Daoy (cell line): Measurements from ENCODE around the gene DDX39B. TPM values are rescaled to one million over a fixed set of nuclear protein-coding genes. Genes with fewer than 3 reads are reported as not detected.
"Not testable (repeated sequence)": the region's sequence is repeated elsewhere in the genome, so short reads cannot be mapped to it uniquely, and the experiment has no call there.

Experiments used
- DNase-seq: peaks from one replicate; pipeline ENCODE4 v3.0.0-alpha.2; 2015; ENCODE audit warnings: low read depth
- total RNA-seq: library from RNA; depleted of rRNA; stranded (reverse); fragments of >200 nt; shearing (Covaris generic); gene quantifications from 2 replicates; pipeline ENCODE4 v1.2.3, GENCODE V29; 2014

DDX39B gene
- total RNA-seq, 1 experiment from 2014 or later, result 762 TPM

DNA sequence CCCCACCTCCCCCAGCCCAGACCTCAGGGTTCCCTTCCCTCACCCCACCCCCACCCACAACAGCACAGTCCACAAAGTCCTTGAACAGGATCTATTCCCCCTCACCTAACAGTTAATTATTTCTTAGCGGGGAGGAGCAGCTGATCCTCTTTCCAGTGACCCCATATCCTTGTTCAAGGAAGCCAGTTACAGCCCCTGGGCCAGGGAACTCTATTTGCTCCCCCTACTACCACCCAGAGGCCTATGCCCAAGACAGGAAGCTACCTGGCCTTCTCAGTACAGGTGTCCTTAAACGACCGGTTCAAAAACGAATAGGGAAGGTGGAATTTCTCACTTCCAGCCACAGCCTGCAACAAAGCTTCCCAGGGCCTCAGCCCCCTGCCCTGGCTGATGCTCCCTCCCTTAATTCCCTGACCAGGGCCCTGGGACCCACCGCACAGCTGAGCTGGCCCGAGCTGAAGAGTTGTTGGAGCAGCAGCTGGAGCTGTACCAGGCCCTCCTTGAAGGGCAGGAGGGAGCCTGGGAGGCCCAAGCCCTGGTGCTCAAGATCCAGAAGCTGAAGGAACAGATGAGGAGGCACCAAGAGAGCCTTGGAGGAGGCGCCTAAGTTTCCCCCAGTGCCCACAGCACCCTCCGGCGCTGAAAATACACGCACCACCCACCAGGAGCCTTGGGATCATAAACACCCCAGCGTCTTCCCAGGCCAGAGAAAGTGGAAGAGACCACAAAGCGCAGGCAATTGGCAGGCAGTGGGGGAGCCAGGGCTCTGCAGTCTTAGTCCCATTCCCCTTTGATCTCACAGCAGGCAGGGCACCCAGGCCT, 12.3 kb downstream of the DDX39B start:
- peak; percentile 27 for DNase-seq

DNA sequence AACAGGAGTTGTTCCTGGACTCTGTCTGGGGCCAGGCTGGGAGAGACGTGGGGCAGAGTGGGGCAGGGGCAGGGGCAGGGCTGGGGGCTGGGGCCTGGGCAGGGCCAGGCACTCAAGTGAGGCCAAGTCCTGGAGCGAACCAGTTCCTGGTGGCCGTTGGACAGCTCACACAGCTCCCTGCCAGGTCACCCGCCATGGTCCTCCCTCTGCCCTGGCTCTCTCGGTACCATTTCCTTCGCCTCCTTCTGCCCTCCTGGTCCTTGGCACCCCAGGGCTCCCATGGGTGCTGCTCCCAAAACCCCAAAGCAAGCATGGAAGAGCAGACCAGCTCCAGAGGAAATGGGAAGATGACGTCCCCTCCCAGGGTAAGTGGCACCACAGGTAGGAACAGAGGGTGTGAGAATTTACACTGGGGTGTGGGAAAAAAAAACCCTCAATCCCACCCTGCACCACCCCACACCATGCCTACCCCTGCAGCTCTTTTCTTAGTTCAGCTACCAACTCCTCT, 12.9 kb downstream of the DDX39B start, which contains the start of gene MCCD1:
TSS of gene MCCD1 (plus strand) at position 142 of the 508 bp plus-strand sequence. CDS start at position 195, 53 bp downstream.
- DNase-seq, result no peak

DNA sequence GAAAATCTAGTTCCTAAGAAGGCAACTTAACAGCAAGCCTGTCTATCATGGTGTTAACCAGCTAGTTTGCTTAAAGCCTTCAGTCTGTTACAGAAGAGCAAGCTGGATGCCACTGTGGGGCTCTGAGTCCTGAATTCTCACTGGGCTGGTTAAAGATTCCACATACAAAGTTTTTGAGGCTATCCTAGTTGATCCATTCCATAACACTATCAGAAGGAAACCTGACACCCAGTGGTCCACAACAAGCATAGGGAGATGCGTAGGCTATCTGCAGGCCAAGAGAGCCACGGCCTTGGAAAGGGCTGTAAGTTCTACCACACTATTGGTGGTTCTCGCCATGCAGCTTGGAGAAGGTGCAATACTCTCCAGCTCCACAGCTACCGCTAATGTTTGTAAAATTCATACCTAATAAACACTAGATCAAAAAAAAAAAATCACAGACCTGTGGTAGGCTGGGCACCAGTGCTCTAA, 13.5 kb downstream of the DDX39B start:
- no peak for DNase-seq

DNA sequence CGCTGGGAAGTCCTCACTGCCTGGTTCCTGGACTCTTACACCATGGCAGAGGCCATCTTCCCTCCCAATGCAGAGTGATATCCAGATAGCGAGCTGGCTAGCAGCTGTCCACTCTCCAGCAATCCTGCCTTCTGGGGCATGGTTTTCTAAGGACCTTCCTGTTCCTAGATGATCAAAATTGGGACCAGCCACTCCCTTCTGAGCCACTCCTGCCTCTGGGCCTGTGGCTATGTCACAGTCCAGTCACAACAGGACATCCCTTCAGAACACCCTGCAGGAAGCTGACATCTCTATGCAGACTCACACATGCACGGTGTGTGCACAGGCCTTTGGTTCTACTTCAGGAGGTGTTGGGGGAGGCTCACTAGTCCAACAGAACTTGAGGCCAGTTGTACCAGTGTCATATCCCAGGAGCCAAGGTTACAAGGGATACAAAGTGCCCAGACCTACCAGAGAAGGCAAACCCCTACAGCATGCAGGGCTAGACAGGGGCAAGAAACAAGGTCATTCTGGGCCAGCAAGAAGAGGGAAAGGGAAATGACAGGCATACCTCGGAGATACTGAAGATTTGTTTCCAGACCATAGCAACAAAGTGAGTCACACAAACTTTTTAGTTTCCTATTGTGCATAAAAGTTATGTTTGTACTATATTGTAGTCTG, 15.7 kb downstream of the DDX39B start:
- DNase-seq, result no peak

DNA sequence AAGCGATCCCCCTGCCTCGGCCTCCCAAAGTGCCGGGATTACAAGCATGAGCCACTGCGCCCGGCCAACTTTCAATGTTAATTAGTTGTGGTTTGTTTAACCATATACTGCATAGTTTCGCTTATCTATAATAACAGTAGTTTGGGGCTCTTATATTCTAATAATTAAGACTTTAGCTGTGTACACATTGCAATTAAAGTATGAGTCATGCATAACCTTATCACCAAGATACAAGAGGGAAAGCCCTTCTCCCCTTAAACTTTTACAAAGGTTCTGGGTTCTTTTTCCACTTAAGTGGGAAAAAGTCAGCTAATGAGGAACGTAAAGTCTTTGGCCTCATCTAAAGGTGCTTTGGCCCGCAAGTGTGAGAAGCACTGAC, 16.3 kb downstream of the DDX39B start:
- DNase-seq, result no peak

DNA sequence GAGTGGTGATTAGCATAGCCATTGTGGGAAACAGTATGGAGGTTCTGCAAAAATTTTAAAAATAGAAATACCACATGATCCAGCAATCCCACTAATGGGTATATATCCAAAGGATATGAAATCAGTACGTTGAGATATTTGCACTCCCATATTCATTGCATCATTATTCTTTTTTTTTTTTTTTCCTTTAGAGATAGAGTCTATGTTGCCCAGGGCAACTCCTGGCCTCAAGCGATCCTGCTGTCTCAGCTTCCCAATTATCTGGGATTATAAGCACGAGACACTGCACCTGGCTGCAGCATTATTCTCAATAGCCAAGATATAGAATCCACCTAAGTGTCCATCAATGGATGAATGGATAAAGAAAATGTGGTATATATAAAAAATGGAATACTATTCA, 20.0 kb downstream of the DDX39B start:
- DNase-seq, result no peak

DNA sequence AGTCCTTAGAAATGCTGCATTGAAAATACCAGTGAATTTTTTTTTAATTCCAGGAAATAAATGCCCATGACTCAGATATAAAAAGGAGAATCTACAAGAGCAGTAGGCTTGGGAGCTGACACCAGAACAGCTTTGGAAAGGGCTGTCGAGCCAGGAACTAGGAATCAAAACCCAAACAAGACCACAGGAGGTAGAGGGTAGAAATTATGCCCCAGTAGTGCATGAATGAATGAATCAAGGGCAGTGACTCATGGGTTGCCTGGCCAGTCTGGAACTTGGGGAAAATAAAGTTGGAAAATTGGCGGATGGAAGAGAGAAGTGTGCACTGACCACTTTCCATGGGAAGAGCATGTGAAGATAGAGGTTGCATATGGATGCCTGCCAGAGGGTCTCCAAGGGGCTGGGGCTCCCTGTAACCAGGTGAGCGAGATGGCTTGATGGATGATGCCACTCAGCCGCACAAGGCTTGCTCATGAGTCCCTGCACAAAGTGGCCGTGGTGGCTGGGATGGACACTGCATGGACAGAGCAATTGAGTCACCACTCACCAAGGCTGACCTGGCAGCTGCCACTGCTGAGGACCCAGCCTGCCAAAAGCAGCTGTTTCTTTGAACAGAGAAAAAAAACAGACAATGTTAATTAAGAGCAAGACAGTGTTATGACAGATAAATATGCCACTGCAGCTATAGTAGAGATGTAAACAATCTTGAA, 28.2 kb downstream of the DDX39B start:
- peak; percentile 54 for DNase-seq

DNA sequence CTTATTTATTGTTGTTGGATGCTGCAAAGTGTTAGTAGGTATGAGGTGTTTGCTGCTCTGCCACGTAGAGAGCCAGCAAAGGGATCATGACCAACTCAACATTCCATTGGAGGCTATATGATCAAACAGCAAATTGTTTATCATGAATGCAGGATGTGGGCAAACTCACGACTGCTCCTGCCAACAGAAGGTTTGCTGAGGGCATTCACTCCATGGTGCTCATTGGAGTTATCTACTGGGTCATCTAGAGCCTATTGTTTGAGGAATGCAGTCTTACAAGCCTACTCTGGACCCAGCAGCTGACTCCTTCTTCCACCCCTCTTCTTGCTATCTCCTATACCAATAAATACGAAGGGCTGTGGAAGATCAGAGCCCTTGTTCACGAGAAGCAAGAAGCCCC, 31.8 kb downstream of the DDX39B start:
- DNase-seq, result no peak

DNA sequence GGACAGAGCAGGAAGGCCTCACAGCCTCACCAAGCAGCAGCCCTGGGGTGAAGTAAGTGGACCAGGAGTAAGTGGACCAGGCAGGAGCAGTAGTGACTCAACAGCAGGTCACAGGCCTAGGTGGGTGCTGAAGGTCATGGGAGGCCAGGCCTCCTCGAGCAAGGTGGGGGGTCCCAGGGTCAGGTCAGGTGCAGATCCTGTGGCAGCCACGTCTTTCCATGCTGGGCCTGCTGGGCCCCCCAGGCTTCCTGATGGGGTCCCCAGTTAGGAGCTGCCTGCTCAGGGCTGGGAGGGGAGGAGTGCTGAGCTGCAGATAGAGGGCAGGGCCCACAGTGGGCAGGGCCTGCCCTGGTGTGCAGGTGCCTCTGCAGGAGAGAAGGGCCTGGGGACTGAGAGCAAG, 32.8 kb downstream of the DDX39B start:
- DNase-seq, result not testable (repeated sequence)

DNA sequence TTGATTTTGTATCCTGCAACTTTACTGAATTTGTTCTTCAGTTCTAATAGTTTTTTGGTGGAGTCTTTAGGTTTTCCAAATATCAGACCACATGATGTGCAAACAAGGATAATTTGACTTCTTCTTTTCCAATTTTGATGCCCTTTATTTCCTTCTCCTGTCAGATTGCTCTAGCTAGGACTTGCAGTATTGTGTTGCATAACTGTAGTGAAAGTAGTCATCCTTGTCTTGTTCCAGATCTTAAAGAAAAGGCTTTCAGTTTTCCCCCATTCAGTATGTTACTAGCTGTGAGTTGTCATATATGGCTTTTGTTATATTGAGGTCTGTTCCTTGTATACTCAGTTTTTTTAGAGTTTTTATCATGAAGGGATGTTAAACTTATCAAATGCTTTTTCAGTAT, 39.2 kb downstream of the DDX39B start:
- no peak for DNase-seq

DNA sequence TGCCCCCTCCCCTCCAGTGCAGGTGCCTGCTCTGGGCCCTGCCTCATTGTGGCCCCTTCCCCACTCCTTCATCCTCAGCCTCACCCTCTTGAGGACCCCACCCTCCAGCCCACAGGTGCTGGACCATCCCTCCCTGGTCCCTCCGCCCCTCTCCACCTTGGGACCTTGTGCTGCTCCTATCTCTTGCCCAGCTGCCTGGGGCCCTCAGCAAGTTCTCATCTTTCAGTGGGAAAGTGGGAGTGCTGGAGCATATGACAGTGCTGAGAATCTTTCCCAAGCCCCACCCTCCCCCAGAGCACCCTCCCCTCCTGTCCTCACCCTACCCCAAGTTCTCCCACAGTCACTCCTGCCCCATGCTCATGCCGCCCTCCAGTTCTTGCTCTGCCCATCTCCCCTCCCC, 42.2 kb downstream of the DDX39B start:
- DNase-seq, result not testable (repeated sequence)

DNA sequence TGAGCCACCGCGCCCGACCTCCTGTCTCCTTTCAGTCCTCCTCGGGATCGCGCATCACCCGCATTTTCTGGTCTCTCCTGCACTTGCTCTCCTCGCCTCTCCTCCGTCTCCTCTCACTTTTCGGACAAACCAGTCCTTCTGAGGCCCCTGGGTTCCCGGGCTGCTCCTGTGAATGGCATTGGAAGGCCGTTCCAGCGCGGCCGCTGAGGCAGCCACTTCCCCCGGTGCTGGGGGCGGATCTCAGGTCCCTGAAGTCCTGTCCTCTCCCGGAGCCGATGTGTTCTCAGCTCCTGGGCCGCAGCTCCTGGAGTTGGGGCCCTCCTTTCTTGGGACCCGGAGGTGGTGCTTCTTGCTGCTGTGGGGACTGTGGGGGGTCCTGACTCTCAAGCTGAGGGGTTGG, 43.1 kb downstream of the DDX39B start:
- peak; percentile 42 for DNase-seq

DNA sequence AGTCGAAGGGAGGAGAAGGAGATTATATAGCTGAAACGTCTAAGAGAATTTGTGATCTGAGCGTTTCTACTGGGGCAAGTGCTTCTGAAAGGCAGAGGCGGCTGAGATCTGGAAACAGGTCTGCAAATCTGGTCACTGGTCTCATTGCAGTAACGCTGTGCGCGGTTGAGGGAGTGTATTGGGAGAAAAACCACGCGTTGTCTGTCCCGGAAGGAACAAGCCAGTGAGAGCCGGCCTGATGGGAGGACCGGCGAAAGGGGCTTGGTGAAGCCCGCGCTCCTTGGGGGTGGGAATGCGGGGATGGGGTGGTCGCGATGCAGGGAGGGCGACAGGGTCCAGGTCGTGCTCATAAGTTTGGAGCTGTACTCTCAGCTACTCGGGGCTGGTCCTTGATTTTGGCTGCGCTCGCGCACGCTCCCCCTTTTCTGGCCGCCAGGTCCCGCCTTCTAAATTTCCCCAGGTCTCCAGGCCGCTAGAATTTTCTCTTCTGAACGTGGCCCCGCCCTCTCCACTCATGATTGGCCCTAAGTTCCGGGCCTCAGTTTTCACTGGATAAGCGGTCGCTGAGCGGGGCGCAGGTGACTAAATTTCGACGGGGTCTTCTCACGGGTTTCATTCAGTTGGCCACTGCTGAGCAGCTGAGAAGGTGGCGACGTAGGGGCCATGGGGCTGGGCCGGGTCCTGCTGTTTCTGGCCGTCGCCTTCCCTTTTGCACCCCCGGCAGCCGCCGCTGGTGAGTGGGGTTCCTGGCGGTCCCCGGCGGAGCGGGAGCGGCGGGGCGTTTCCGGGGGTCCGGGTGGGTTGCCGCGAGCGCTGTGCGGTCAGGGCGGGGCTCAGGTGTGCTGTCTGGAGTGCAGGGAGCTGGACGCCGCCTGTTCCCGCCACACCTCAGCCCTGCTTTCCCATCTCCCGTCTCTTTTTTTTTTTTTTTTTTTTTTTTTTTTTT, 44.0 kb downstream of the DDX39B start, which contains the start of gene MICB:
TSS of gene MICB (plus strand) at position 615 of the 946 bp plus-strand sequence. CDS start at position 664, 49 bp downstream.
- DNase-seq, result peak; percentile 93

DNA sequence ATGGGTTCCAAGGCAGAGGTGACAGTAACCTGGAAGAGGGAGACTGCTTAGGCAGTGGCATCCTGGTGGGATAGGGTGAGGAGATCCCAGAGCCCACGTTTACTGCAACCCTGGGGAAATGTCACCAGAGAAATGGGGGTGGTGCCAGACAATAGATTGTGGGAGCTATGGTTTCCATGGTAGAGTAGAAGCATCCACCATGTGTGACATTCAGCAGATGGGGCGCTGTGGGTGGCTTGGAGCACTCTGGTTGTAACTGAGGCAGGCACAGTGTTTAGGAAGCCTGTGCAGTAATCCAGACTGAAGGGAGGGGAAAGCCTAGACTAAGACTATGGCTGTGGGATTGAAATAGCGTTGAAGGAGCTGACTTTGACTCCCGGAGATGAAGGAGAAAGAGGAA, 45.0 kb downstream of the DDX39B start:
- DNase-seq, result not testable (repeated sequence)

DNA sequence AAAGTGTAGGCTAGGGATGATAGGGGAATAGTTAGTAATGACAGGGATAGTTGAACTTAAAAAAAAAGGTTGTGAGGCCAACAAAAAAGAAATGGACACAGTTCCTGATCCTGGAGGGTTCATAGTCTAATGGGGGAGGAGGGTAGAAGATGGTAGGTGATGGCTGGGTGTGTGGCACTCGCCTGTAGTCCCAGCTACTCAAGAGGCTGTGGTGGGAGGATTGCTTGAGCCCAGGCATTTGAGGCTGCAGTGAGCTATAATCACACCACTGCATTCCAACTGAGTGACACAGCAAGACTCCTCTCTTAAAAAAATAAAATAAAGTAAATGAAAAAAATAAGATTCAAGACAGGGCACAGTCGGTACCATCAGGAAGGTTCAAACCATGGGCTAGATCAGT, 46.2 kb downstream of the DDX39B start:
- DNase-seq, result peak; percentile 87

DNA sequence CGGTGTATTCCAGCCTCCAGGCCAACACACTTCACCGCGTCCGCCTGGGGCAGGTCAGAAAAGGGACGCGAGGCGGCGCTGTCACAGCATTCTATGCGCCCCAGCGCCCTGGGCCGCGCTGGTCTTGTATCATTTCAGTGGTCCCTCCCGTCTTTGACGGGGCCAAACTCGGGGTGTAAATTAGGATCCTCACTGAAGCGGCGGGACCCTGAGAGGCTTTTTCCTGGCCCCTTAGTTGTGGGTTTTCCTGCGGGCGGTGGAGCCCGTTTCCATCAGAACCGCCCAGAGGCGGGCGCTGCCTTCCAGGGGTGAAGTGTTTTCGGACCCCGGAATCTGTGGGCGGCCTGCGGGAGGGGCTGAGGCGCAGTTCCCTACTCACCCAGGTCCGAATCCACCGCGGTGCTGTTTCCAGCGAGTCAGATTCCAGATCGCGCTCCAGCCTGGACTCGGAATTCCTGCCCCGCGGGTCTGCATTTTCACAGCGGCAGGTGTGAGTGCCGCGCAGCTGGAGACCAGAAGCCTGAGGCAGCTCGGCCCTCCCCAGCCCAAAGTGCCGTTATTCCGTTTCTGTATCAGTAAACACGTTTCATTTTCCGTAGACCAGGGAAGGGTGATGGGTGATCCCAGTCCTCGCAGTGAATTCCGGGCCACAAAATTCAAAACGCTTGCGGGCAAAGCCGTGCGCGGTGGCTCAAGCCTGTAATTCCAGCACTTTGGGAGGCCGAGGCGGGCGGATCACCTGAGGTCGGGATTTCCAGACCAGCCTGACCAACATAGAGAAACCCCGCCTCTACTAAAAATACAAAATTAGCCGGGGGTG, 47.7 kb downstream of the DDX39B start:
- DNase-seq, result peak; percentile 94

DNA sequence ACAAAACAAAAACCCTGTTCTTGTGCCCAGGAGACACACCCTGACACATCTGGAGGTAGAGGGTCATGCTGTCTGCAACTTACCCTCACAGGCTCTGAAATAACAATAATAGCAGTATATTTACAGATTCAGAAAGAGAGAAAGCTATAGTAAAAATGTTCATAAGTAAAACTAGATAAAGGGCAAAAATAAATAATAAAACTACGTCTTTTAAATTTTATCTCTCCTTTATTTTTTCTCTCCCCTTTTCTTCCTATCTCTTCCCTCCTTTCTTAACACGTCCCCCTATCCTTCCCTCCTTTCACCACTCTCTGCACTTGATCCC, 48.3 kb downstream of the DDX39B start:
- not testable (repeated sequence) for DNase-seq

DNA sequence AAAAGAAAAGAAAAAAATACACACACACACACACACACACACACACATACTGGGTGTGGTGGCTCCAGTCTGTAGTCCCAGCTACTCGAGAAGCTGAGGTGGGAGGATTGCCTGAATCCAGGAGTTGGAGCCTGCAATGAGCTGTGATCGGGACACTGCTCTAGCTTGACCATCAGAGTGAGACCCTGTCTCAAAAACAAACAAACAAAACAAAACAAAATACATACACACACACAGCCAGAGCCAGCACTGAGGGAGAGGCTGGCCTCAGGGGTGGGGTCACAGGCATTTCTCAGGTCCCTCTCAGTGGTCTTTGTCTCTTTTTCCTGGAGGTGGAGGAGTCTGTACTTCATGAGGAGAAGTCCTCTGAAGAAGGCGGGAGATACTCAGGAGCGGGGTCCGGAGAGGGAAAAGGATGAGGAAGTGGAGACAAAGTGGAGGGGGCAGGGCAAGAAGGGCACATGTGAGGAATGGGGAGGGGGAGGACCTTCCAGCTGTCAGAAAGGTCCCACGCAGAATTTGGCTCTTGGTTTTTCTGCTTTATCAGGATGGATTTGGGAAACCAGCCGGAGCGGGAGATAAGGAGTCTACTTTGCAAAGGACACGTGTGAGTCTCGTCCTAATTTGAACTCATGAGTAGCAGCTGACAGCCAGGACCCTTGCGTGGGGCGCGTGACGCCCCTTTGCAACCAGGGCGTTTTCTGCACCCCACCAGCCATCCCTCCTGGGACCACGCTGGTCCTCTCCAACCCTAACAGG, 51.5 kb downstream of the DDX39B start:
- no peak for DNase-seq

DNA sequence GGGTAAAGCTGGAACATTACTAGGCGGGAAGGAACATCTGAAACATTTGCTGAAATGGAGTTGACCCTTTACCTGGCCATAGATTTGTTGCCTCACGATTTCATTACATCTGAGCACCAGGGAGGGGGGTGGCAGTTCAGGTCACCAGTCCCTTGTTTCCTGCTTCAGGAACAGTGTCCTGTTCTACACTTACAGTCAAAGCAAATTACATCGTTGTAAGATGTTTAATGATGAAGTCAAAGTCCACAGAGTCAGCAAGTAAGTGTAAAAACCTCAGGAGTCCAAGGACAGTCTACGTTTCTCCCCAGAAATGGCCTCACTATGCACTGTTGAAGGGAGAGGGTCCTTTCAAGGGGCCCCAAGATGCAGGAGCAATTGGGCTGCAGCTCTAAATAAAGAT, 52.7 kb downstream of the DDX39B start:
- DNase-seq, result no peak
